Ascending aorta (tissue), 2 donors: ENCODE data around the gene DDX47. TPM values are rescaled to one million over a fixed set of nuclear protein-coding genes. Genes with fewer than 3 reads are reported as not detected.
A peak's percentile ranks its signal among the peaks of the same experiment; 100 is the strongest.

Source experiments
- DNase-seq, 2 donors: peaks; one replicate each; pipeline ENCODE4 v3.0.0-alpha.2; 2019; ENCODE audit warnings: low spot score in 2 of 2
- H3K27ac ChIP-seq, 2 donors: fragments of 200-600 bp; sonication (generic); one replicate each; pipeline ENCODE4 v1.5.1; 2016 to 2017; ENCODE audit warnings: mild to moderate bottlenecking in 1 of 2
- H3K27me3 ChIP-seq: fragments of 200-600 bp; sonication (generic); one replicate; pipeline ENCODE4 v1.5.1; 2017
- H3K36me3 ChIP-seq, 2 donors: fragments of 200-600 bp; sonication (generic); one replicate each; pipeline ENCODE4 v1.5.1; 2016
- H3K4me1 ChIP-seq, 2 donors: fragments of 200-600 bp; sonication (generic); one replicate each; pipeline ENCODE4 v1.5.1; 2016 to 2017; ENCODE audit warnings: mild to moderate bottlenecking in 1 of 2
- H3K4me3 ChIP-seq, 2 donors: fragments of 200-600 bp; sonication (generic); one replicate each; pipeline ENCODE4 v1.5.1; 2016 to 2017; ENCODE audit warnings: mild to moderate bottlenecking in 1 of 2
- H3K9me3 ChIP-seq, 2 donors: fragments of 200-600 bp; sonication (generic); one replicate each; pipeline ENCODE4 v1.5.1; 2016
- CTCF ChIP-seq, 3 experiments: fragments of 200-600 bp in 2 of 3; fragments of 450-650 bp in 1 of 3; sonication (generic) in 2 of 3; IDR thresholded peaks; one replicate each; pipeline ENCODE4 v1.5.1; 2016 to 2019; ENCODE audit warnings: antibody characterized with exemption in 3 of 3, mild to moderate bottlenecking in 1 of 3, moderate library complexity in 1 of 3
- intact Hi-C: fragments of 100-400 bp; cut with DNase I; formaldehyde crosslinking; loops from one replicate; pipeline ENCODE4 v1.15.1; 2023
- total RNA-seq: library from RNA; depleted of rRNA; stranded (reverse); fragments of >200 nt; gene quantifications from one replicate; pipeline ENCODE4 v1.1.0, GENCODE V29; 2016

DDX47 gene
- total RNA-seq, 1 donor from 2014 or later: 36.4 TPM

- Histone ChIP-seq H3K27ac (no peak overlapping the region), H3K27me3 (no peaks in the 10 kb centered on the region), H3K36me3 (peaks cover 55 to 78% of the 10 kb centered on the region in 2 donors), H3K9me3 (no peaks in the 10 kb centered on the region), H3K4me1 (peaks cover 0 to 7% of the 10 kb centered on the region in 2 donors), H3K4me3 (no peak overlapping the region)
- intact Hi-C loops: no loop called here
- no peak for DNase-seq
- no peak for TF ChIP-seq CTCF (IDR thresholded peaks at IDR 0.05)
Measured at GRCh38 chr12:12823811-12824210, 10.7 kb downstream of the DDX47 start.

GRCh38 chr12:12835378-12836146 lies 22.4 kb downstream of the DDX47 start:
- peaks cover 0 to 11% of the 10 kb centered on the region in 2 donors for H3K4me1 ChIP-seq
- H3K4me3 ChIP-seq: no peak overlapping the region
- peaks cover 14 to 21% of the 10 kb centered on the region in 2 donors for H3K36me3 ChIP-seq
- TF ChIP-seq CTCF (IDR thresholded peaks at IDR 0.05): no peak
- DNase-seq: no peak
- H3K27ac ChIP-seq: no peak overlapping the region
- no peaks in the 10 kb centered on the region for H3K27me3 ChIP-seq
- no peaks in the 10 kb centered on the region for H3K9me3 ChIP-seq
- intact Hi-C loops: no loop called here

- DNase-seq: no peak
- intact Hi-C loops: no loop called here
Measured at GRCh38 chr12:12836571-12836970, 23.4 kb downstream of the DDX47 start.

GRCh38 chr12:12837025-12837812 lies 24.1 kb downstream of the DDX47 start:
- peak; percentile 16 to 83 for DNase-seq
- Histone ChIP-seq H3K36me3 (peaks cover 4 to 11% of the 10 kb centered on the region in 2 donors), H3K4me3 (no peak overlapping the region), H3K27me3 (no peaks in the 10 kb centered on the region), H3K4me1 (peaks cover 0 to 11% of the 10 kb centered on the region in 2 donors), H3K27ac (no peak overlapping the region), H3K9me3 (no peaks in the 10 kb centered on the region)
- intact Hi-C loops: loop anchor here (1.0 kb wide), 2 partner anchors 54 to 146 kb away; partner anchors contain the start of gene GPRC5A
- TF ChIP-seq CTCF (IDR thresholded peaks at IDR 0.05): peak; percentile 55 to 74 (median 72)

More at GRCh38 chr12:12836571-12836970, 23.4 kb downstream of the DDX47 start:
- Histone ChIP-seq H3K27ac (no peak overlapping the region), H3K4me3 (no peak overlapping the region), H3K27me3 (no peaks in the 10 kb centered on the region), H3K9me3 (no peaks in the 10 kb centered on the region), H3K36me3 (peaks cover 5 to 14% of the 10 kb centered on the region in 2 donors), H3K4me1 (peaks cover 0 to 11% of the 10 kb centered on the region in 2 donors)
- no peak for TF ChIP-seq CTCF (IDR thresholded peaks at IDR 0.05)

GRCh38 chr12:12837813-12838153 lies 24.6 kb downstream of the DDX47 start:
- no peak overlapping the region for H3K27ac ChIP-seq
- H3K36me3 ChIP-seq: peaks cover 1 to 7% of the 10 kb centered on the region in 2 donors
- H3K4me1 ChIP-seq: peaks cover 0 to 11% of the 10 kb centered on the region in 2 donors
- intact Hi-C loops: loop anchor here (1.0 kb wide), 2 partner anchors 54 to 146 kb away; partner anchors contain the start of gene GPRC5A
- DNase-seq: no peak
- H3K27me3 ChIP-seq: no peaks in the 10 kb centered on the region
- TF ChIP-seq CTCF (IDR thresholded peaks at IDR 0.05): no peak
- H3K9me3 ChIP-seq: no peaks in the 10 kb centered on the region
- no peak overlapping the region for H3K4me3 ChIP-seq
